ENCODE measurements around the gene LMX1B.

DNA sequence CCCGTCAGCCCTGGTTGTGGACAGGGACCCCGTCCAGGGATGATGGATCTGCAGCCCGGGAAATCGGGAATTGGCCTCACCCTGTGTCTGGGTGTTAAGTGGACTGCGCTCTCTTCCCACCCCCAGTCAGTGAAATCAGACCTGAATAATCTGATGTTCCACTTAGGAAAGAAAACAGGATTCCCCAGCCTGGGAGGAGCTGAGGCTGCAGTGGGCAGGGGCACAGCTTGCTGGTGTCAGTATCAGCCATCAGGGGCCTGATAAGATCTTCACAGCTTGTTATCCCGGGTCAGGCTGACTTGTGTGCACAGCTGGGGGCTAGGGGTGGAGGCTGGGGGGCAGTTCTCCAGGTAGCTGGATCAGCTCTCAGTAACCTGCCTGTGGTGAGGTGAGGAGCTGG lies 29.1 kb downstream of the LMX1B start:
- no peak for TF ChIP-seq POLR2A (IDR thresholded peaks at IDR 0.05)
- TF ChIP-seq CTCF (IDR thresholded peaks at IDR 0.05) = no peak

Measured in lower leg skin (tissue), 3 donors.